Fibroblast of lung (primary cell): ENCODE results near the gene LBH. TPM values are rescaled to one million over a fixed set of nuclear protein-coding genes. Genes with fewer than 3 reads are reported as not detected.

Experiments used
- DNase-seq, 2 donors: peaks; one replicate each; pipeline versions ENCODE4 v3.0.0 to v3.0.0-alpha.2; 2010; ENCODE audit warnings: low read depth in 2 of 2
- H2AFZ ChIP-seq: 2 replicates; pipeline ENCODE4 v1.5.1; 2012; ENCODE audit warnings: low read length, control low read depth, inconsistent platforms
- H3K27ac ChIP-seq: 2 replicates; pipeline ENCODE4 v1.5.1; 2011; ENCODE audit warnings: low read length, control low read depth; ENCODE audit not compliant: insufficient read depth
- H3K27me3 ChIP-seq: 2 replicates; pipeline ENCODE4 v1.5.1; 2011; ENCODE audit warnings: mild to moderate bottlenecking, low read length; ENCODE audit not compliant: control insufficient read depth, insufficient read depth
- H3K36me3 ChIP-seq: 2 replicates; pipeline ENCODE4 v1.5.1; 2011; ENCODE audit warnings: low read length; ENCODE audit not compliant: control insufficient read depth, insufficient read depth
- H3K4me1 ChIP-seq: 2 replicates; pipeline ENCODE4 v1.5.1; 2011; ENCODE audit warnings: low read length; ENCODE audit not compliant: control insufficient read depth, insufficient read depth; ENCODE audit errors: extremely low read depth
- H3K4me2 ChIP-seq: 2 replicates; pipeline ENCODE4 v1.5.1; 2011; ENCODE audit warnings: low read length, control low read depth; ENCODE audit not compliant: insufficient read depth; ENCODE audit errors: extremely low read depth
- H3K4me3 ChIP-seq, 4 experiments: fragments of 200-600 bp in 1 of 4; sonication (generic) in 1 of 4; replicated peaks in 1 of 4; 2 replicates each; pipeline ENCODE4 v1.5.1; 2011 to 2016; ENCODE audit warnings: low read length in 4 of 4, low read depth in 3 of 4, mild to moderate bottlenecking in 3 of 4, control low read depth in 2 of 4, inconsistent platforms in 1 of 4, mixed read lengths in 1 of 4; ENCODE audit not compliant: insufficient read depth in 1 of 4; ENCODE audit errors: control extremely low read depth in 1 of 4
- H3K79me2 ChIP-seq: 2 replicates; pipeline ENCODE4 v1.5.1; 2012; ENCODE audit warnings: mild to moderate bottlenecking, low read length, inconsistent platforms; ENCODE audit not compliant: control insufficient read depth, insufficient read depth
- H3K9ac ChIP-seq: 2 replicates; pipeline ENCODE4 v1.5.1; 2011; ENCODE audit warnings: mild to moderate bottlenecking, low read length, control low read depth; ENCODE audit not compliant: insufficient read depth
- H3K9me3 ChIP-seq: 2 replicates; pipeline ENCODE4 v1.5.1; 2012; ENCODE audit warnings: low read depth, low read length; ENCODE audit not compliant: control insufficient read depth, insufficient read depth
- H4K20me1 ChIP-seq: 2 replicates; pipeline ENCODE4 v1.5.1; 2011; ENCODE audit warnings: low read length; ENCODE audit not compliant: control insufficient read depth, insufficient read depth; ENCODE audit errors: extremely low read depth
- CTCF ChIP-seq, 2 donors: IDR thresholded peaks in 1 of 2; conservative IDR thresholded peaks in 1 of 2; 1 replicate in 1 of 2; 2 replicates in 1 of 2; pipeline ENCODE4 v1.5.1; 2011 to 2012; ENCODE audit warnings: low read length in 2 of 2, control low read depth in 1 of 2, inconsistent platforms in 1 of 2, low read depth in 1 of 2, mild to moderate bottlenecking in 1 of 2
- EZH2 ChIP-seq: IDR thresholded peaks from 2 replicates; pipeline ENCODE4 v1.5.1; 2012; ENCODE audit warnings: low read length, control low read depth, mild to moderate bottlenecking; ENCODE audit errors: missing control alignments
- polyA plus RNA-seq, 2 donors: library from polyadenylated mRNA; depleted of rRNA in 1 of 2; stranded (reverse) in 1 of 2; unstranded in 1 of 2; fragments of >200 nt; gene quantifications; 2 replicates each; pipeline ENCODE4 v1.2.1, GENCODE V29; 2011 to 2012; ENCODE audit warnings: missing spikeins in 1 of 2
- total RNA-seq: library from RNA; depleted of rRNA; stranded (reverse); fragments of >200 nt; gene quantifications from 2 replicates; pipeline ENCODE4 v1.2.1, GENCODE V29; 2014

LBH gene
- total and polyA plus RNA-seq, 2 donors (not counting 1 experiment from before 2014, with no cell fraction given) = 604 to 926 TPM

GRCh38 chr2:30282721-30283120, 51.4 kb downstream of the LBH start:
- no peaks in the 10 kb centered on the region for H3K79me2 ChIP-seq
- no peaks in the 10 kb centered on the region for H4K20me1 ChIP-seq
- no peak overlapping the region for H3K27ac ChIP-seq
- no peaks in the 10 kb centered on the region for H3K9me3 ChIP-seq
- no peaks in the 10 kb centered on the region for H3K4me1 ChIP-seq
- H2AFZ ChIP-seq = no peak overlapping the region
- TF ChIP-seq CTCF (conservative IDR thresholded peaks at IDR 0.05 in 1 of 2, IDR thresholded peaks at IDR 0.05 in 1 of 2; ENCODE audit: low read depth in 1 of 2, low read length in 2 of 2) (no peak), EZH2 (no peak)
- no peak overlapping the region for H3K4me2 ChIP-seq
- H3K4me3 ChIP-seq = no peak overlapping the region
- H3K36me3 ChIP-seq = no peaks in the 10 kb centered on the region
- DNase-seq = no peak
- no peaks in the 10 kb centered on the region for H3K27me3 ChIP-seq
- no peak overlapping the region for H3K9ac ChIP-seq

- peaks cover 5% of the 10 kb centered on the region for H3K4me1 ChIP-seq
- H3K79me2 ChIP-seq = no peaks in the 10 kb centered on the region
- no peaks in the 10 kb centered on the region for H3K9me3 ChIP-seq
- no peak overlapping the region for H3K4me3 ChIP-seq
- no peak overlapping the region for H3K4me2 ChIP-seq
- no peak for DNase-seq
- no peaks in the 10 kb centered on the region for H3K36me3 ChIP-seq
- H3K27ac ChIP-seq = peak overlapping the region; percentile 35
- H2AFZ ChIP-seq = peak overlapping the region; percentile 43
- no peaks in the 10 kb centered on the region for H4K20me1 ChIP-seq
- no peak overlapping the region for H3K9ac ChIP-seq
- TF ChIP-seq EZH2 = no peak
- no peaks in the 10 kb centered on the region for H3K27me3 ChIP-seq
Measured at GRCh38 chr2:30283931-30284565, 52.7 kb downstream of the LBH start.

DNA sequence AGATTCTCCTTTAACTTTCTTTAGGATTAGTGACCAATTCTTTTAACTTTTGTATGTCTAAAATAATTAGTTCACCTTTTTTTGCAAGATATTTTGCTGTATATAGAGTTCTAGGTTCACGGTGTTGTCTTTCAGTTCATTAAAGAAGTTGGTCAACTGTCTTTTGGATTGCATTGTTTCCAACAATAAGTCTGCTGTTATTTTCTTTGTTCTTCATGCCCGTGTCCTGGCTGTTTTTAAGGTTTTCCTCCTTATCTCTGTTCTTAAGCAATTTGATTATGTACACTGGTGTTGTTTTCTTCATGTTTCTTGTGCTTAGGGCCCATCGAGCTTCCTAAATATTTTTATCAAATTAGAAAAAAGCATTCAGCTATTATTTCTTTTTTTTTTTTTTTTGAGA, 54.4 kb downstream of the LBH start:
- no peak overlapping the region for H2AFZ ChIP-seq

More for the DNA sequence above, 54.4 kb downstream of the LBH start:
- no peaks in the 10 kb centered on the region for H3K27me3 ChIP-seq
- H3K36me3 ChIP-seq = no peaks in the 10 kb centered on the region
- H3K9me3 ChIP-seq = no peaks in the 10 kb centered on the region
- no peaks in the 10 kb centered on the region for H3K79me2 ChIP-seq
- H3K4me1 ChIP-seq = peaks cover 5% of the 10 kb centered on the region
- no peak overlapping the region for H3K9ac ChIP-seq
- no peak overlapping the region for H3K4me2 ChIP-seq
- H3K4me3 ChIP-seq = no peak overlapping the region
- TF ChIP-seq CTCF (conservative IDR thresholded peaks at IDR 0.05 in 1 of 2, IDR thresholded peaks at IDR 0.05 in 1 of 2; ENCODE audit: low read depth in 1 of 2, low read length in 2 of 2) (no peak), EZH2 (no peak)
- H3K27ac ChIP-seq = no peak overlapping the region
- DNase-seq = no peak
- no peaks in the 10 kb centered on the region for H4K20me1 ChIP-seq
